Smooth muscle cell (in vitro differentiated cells): ENCODE measurements around the gene BCAS4. TPM values are rescaled to one million over a fixed set of nuclear protein-coding genes. Genes with fewer than 3 reads are reported as not detected.

Experiments
- DNase-seq: peaks from one replicate; lab custom pipeline; 2025; ENCODE audit not compliant: unreplicated experiment; lab: John Stamatoyannopoulos, UW
- H2AFZ ChIP-seq: fragments of 200-600 bp; sonication (generic); 2 replicates; pipeline ENCODE4 v1.6.0; 2016; ENCODE audit warnings: antibody characterized with exemption, low read depth, mild to moderate bottlenecking
- H3F3A ChIP-seq: fragments of 200-600 bp; sonication (generic); 2 replicates; pipeline ENCODE4 v1.6.0; 2017; ENCODE audit warnings: antibody characterized with exemption, low read depth
- H3K27ac ChIP-seq: fragments of 200-600 bp; sonication (generic); 2 replicates; pipeline ENCODE4 v1.5.1; 2016; ENCODE audit warnings: low read depth, mild to moderate bottlenecking
- H3K27me3 ChIP-seq: fragments of 200-600 bp; sonication (generic); 2 replicates; pipeline ENCODE4 v1.6.1; 2016; ENCODE audit warnings: low read depth, mild to moderate bottlenecking
- H3K36me3 ChIP-seq: fragments of 200-600 bp; sonication (generic); 2 replicates; pipeline ENCODE4 v1.5.1; 2016; ENCODE audit warnings: low read depth
- H3K4me1 ChIP-seq: fragments of 200-600 bp; sonication (generic); 2 replicates; pipeline ENCODE4 v1.5.1; 2016; ENCODE audit warnings: low read depth
- H3K4me2 ChIP-seq: fragments of 200-600 bp; sonication (generic); 2 replicates; pipeline ENCODE4 v1.6.0; 2016; ENCODE audit warnings: mild to moderate bottlenecking
- H3K4me3 ChIP-seq: fragments of 200-600 bp; sonication (generic); 2 replicates; pipeline ENCODE4 v1.5.1; 2016; ENCODE audit warnings: mild to moderate bottlenecking
- H3K79me2 ChIP-seq: fragments of 200-600 bp; sonication (generic); 2 replicates; pipeline ENCODE4 v1.6.0; 2016; ENCODE audit warnings: low read depth, mild to moderate bottlenecking
- H3K9ac ChIP-seq: fragments of 200-600 bp; sonication (generic); 2 replicates; pipeline ENCODE4 v1.6.0; 2016; ENCODE audit warnings: low read depth
- H3K9me3 ChIP-seq: fragments of 200-600 bp; sonication (generic); replicated peaks from 2 replicates; pipeline ENCODE4 v1.5.1; 2016; ENCODE audit warnings: low read depth
- H4K20me1 ChIP-seq: fragments of 200-600 bp; sonication (generic); 2 replicates; pipeline ENCODE4 v1.6.0; 2016; ENCODE audit warnings: low read depth
- CTCF ChIP-seq: fragments of 200-600 bp; sonication (generic); IDR thresholded peaks from 2 replicates; pipeline ENCODE4 v1.5.1; 2017; ENCODE audit warnings: borderline replicate concordance, mild to moderate bottlenecking, antibody characterized with exemption; ENCODE audit not compliant: insufficient read depth, poor library complexity, severe bottlenecking
- WGBS: methylation state at CpG from one replicate; pipeline ENCODE4 v1.1.7; 2016; ENCODE audit warnings: low lambda C conversion rate; 5-methylcytosine and 5-hydroxymethylcytosine counted together
- polyA plus RNA-seq: library from polyadenylated mRNA; unstranded; fragments of >200 nt; fragmentation: Nextera tagmentation; extraction: Ambion mirVana; gene quantifications from 2 replicates; pipeline ENCODE4 v1.2.1, GENCODE V29; 2016
- total RNA-seq: library from RNA; depleted of rRNA; stranded (reverse); fragments of >200 nt; gene quantifications from 2 replicates; pipeline ENCODE4 v1.2.3, GENCODE V29; 2014

BCAS4 gene
- total and polyA plus RNA-seq, 2 experiments from 2014 or later, result 5.3 to 14.1 TPM

GRCh38 chr20:50842821-50843220, 48.0 kb downstream of the BCAS4 start:
- Histone ChIP-seq H3K79me2 (no peaks in the 10 kb centered on the region), H3K27ac (no peak overlapping the region), H3K4me3 (no peak overlapping the region), H4K20me1 (no peaks in the 10 kb centered on the region), H3F3A (no peaks in the 10 kb centered on the region), H3K27me3 (no peaks in the 10 kb centered on the region), H3K4me2 (no peak overlapping the region), H3K9me3 (no peaks in the 10 kb centered on the region), H3K9ac (no peak overlapping the region), H3K4me1 (no peaks in the 10 kb centered on the region), H2AFZ (no peak overlapping the region), H3K36me3 (no peaks in the 10 kb centered on the region)
- 87% methylated on average over 5 of the region's 5 CpGs for WGBS
- no peak for DNase-seq
- no peak for TF ChIP-seq CTCF

- Histone ChIP-seq H3K36me3 (no peaks in the 10 kb centered on the region), H3K27me3 (no peaks in the 10 kb centered on the region), H4K20me1 (no peaks in the 10 kb centered on the region), H2AFZ (no peak overlapping the region), H3K9ac (no peak overlapping the region), H3K79me2 (no peaks in the 10 kb centered on the region), H3K4me2 (no peak overlapping the region), H3F3A (no peaks in the 10 kb centered on the region), H3K9me3 (no peaks in the 10 kb centered on the region), H3K4me3 (no peak overlapping the region), H3K27ac (no peak overlapping the region), H3K4me1 (no peaks in the 10 kb centered on the region)
- TF ChIP-seq CTCF, result no peak
- WGBS, result 98% methylated on average over 9 of the region's 9 CpGs
- DNase-seq, result no peak
These were observed 48.7 kb downstream of the BCAS4 start for GRCh38 chr20:50843331-50844276.

GRCh38 chr20:50844430-50845100, 49.7 kb downstream of the BCAS4 start:
- H3K4me3 ChIP-seq, result no peak overlapping the region
- no peaks in the 10 kb centered on the region for H3F3A ChIP-seq
- no peak for TF ChIP-seq CTCF
- H3K36me3 ChIP-seq, result no peaks in the 10 kb centered on the region
- H3K27me3 ChIP-seq, result no peaks in the 10 kb centered on the region
- DNase-seq, result no peak
- H3K9ac ChIP-seq, result no peak overlapping the region
- H3K27ac ChIP-seq, result no peak overlapping the region
- no peaks in the 10 kb centered on the region for H3K9me3 ChIP-seq
- H3K4me2 ChIP-seq, result no peak overlapping the region
- 80% methylated on average over 9 of the region's 9 CpGs for WGBS
- no peak overlapping the region for H2AFZ ChIP-seq
- H3K4me1 ChIP-seq, result no peaks in the 10 kb centered on the region
- no peaks in the 10 kb centered on the region for H4K20me1 ChIP-seq
- no peaks in the 10 kb centered on the region for H3K79me2 ChIP-seq
